Fibroblast of skin of left biceps (primary cell): ENCODE measurements around the gene FRMD4A.
"Not testable (repeated sequence)": the region's sequence is repeated elsewhere in the genome, so short reads cannot be mapped to it uniquely, and the experiment has no call there.

Experiments
- DNase-seq, 2 experiments: peaks; one replicate each; pipeline ENCODE4 v3.0.0-alpha.2; 2013; ENCODE audit warnings: low read depth in 2 of 2

FRMD4A gene

GRCh38 chr10:14146501-14146900 is 184.2 kb downstream of the FRMD4A start:
- no peak for DNase-seq

DNA sequence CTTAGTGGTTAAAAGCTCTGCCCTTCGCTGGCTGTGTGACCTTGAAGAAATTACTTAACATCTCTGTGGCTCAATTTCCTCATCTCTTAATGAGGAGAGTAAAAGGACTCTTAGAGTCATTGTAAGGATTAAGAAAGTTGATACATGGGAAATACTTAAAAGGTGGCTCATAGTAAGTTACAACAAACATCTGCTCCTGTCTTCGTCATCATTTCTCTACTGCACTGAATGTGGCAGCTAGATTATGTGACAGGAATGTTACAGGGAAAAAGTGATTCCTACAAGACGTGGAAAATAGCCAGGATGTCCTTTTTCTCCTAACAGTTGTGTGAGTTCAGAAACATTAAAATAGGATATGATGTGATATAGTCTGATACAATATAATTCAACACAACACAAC is 184.7 kb downstream of the FRMD4A start:
- peak; percentile 36 to 48 for DNase-seq

DNA sequence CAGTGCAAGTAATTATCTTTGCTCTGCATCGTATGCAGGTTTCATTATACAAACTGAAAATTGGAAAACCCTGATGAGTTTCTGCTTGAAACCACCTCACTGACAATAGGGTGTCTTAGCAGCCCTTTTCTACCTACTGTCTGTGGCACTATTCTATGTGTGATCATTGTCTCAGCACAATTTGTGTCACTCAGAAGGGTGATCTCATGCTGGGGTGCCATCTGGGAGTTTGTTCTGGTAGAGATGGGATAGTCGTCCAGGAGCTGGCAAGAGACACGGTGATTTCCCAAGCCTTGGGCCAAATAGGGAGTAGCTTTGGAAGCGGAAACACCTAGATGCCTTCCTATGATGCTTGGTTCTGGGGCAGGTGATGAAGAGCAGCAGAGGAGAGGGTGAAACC is 186.3 kb downstream of the FRMD4A start:
- DNase-seq, result no peak

DNA sequence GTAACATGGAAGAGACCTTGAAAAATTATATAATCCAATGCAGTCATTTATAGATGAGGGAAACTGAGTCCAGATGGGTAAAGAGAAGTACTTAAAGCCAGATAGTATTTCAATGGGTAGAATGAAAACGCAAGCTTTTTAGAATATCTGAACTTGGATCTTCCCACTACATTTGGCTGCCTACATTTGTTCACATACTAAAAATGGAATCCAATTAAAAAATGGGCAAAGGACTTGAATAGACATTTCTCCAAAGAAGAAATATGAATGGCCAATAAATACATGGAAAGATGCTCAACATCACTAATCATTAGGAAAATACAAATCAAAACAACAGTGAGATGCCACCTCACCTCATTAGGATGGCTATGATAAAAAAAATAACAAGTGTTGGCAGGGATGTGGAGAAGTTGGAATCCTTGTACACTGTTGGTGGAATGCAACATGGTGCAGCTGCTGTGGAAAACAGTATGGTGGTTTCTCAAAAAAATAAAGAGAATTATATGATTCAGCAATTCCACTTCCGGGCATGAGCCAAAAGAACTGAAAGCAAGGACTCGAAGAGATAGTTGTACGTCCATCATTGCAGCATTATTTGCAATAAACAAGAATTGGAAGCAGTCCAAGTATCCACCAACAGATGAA is 188.0 kb downstream of the FRMD4A start:
- no peak for DNase-seq

DNA sequence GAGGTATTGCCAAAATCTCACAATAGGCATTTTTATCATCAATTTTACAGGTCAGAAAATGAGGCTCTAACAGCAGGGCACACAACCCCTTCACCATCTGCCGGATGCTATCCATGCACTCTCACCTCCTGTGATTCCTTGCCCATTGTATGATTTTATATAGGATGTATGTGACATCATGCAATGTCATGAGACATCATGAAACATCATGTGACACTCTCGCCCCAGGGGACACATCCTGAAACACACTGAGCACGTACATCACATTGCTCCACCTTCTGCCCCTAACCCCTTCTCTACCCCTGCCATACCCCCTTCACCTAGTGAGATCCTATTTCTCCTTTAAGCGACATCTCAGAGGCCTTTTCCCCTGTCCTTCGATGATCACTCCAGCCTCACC is 189.4 kb downstream of the FRMD4A start:
- DNase-seq, result no peak

DNA sequence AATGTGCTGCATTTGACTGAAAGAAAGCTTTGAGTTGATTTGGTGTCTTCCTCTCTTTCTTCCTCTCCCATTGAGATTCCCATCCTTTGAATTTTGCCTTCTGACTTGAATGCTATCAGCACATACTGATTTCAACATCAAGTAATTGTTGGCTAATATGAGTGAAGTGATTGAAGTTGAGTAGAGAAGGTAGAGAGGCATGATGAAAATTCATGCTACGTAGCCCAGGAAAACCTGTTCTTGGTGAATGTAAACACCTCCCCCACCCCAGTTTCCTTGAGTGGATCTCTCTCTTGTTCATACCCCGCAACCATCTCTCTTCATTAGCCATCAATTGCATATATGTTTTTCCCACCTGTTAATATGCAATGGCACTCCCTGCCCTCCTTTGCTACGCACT is 193.3 kb downstream of the FRMD4A start:
- DNase-seq, result no peak

- DNase-seq, result not testable (repeated sequence)
Measured at GRCh38 chr10:14135196-14135595, 195.5 kb downstream of the FRMD4A start.

DNA sequence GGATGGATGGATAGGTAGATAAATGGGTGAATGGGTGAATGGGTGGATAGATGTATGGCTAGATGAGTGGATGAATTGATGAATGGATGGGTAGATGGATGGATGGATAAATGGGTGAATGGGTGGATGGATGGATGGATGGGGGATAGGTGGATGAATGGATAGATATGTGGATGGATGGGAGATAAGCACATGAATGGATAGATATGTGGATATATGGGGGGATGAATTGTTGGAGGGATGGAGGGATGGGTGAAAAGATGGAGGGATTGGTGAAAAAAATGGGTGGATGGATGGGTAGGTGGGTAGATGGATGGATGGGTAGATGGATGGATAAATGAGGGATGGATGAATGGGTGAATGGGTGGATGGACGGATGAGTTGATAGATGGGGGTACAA is 196.4 kb downstream of the FRMD4A start:
- DNase-seq, result no peak

DNA sequence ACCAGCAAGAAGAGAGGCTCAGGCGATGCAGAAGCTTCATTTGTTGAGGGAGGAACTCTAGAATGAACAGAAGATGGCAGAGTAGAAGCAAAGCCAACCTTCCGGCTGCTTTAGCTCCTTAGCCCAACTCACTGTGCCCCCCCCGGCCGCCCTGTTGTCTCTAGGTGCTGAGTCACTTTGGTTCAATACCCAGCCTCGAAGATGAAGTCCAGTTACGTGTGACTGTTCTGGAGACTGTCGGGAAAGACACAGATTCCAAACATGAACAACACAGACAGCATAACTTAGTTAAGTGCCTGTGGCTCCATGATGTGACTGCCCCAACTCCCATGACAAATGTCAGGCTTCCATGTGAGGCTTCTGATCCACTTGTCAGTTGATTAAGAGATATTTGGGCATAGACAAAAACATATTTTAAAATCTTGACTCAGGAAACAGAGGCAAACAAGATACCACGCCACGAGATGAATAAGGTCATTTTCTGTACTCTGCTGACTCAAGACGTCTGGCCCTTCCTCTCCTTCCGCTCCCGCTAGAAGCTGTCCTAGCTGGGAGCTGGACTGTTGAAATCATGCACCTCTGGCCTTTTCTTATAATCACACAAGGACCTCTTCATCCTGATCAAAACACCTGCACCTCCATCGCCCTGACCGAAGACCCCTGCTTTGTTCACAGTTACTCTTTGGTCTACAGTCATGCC is 199.3 kb downstream of the FRMD4A start:
- no peak for DNase-seq

GRCh38 chr10:14129770-14130169 is 201.0 kb downstream of the FRMD4A start:
- DNase-seq, result no peak

DNA sequence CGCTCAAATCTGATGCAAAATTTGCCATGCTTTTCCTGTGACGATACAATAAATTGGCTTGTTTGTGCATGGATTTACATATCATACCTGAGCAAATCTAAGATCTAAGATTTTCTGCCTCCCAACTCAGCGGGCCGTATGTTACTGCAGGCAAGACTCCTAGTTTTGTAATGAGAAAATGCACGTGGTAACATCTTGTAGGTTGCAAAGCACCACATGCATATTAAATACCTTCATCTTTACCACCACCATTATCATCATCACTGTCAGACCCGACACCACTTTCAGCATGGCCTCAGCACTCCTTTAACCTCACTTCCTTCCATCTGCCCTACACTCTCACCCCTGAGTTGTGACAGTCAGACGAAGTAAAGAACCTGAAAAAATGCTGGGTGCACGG is 202.2 kb downstream of the FRMD4A start:
- no peak for DNase-seq

GRCh38 chr10:14126697-14127440 is 203.9 kb downstream of the FRMD4A start:
- peak; percentile 9 to 10 for DNase-seq

DNA sequence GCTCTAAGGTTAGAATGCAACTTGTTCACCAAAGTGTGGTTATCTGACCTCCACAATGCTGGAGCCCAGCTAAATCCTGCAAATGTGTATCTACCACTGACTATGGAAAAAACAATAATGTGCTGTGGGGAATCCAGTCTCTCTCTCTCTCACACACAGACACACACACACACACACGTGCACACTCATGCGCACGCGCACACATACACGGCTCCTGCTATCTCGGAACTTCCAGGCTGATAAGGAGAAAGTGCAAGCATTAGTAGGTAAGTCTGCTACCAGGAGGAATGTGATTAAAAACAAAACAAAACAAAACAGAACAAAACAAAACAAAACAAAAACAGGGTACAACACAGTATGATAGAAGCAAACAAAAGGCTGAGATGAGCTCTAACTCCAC is 205.2 kb downstream of the FRMD4A start:
- DNase-seq, result no peak

DNA sequence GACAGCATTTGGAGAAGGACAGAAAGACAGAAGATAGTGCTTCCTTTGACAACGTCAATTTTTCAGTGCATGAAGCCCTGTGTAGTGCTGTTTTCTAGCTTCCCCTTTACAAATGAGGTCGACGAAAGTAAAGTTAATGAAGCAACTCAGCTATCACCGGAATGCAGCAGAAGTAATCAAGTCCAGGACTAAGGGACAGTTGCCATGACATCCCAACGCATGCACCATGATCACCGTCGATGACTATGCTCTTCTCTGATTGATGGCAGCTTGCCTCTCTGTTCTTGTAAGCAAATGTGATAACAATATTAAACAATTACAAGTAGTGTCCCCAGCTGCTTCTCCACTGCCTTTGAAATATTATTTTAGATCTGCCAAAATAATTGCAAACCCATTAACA is 205.8 kb downstream of the FRMD4A start:
- DNase-seq, result peak; percentile 20 to 30

DNA sequence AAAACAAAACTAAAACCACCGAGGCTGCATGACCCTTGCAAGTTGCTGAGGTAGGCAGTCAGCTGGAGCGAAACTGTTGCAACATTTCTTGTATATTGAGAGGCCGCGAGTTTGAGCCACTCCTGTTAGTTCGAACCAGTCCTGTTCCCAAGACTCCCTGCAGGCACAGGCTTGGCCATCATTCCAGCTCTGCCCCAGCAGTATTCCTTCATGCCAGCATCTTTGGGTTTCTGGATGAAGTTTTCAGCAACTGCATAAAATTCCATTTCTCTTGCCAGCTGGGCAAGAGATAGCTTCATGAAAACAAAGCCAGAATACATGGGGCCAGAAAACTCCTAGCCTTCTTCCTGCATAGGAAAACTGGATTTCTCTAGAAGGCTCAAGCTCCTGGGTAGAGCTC is 207.6 kb downstream of the FRMD4A start:
- no peak for DNase-seq

- no peak for DNase-seq
Measured at GRCh38 chr10:14120812-14121211, 209.9 kb downstream of the FRMD4A start.

GRCh38 chr10:14118953-14119352 is 211.8 kb downstream of the FRMD4A start:
- DNase-seq, result no peak

DNA sequence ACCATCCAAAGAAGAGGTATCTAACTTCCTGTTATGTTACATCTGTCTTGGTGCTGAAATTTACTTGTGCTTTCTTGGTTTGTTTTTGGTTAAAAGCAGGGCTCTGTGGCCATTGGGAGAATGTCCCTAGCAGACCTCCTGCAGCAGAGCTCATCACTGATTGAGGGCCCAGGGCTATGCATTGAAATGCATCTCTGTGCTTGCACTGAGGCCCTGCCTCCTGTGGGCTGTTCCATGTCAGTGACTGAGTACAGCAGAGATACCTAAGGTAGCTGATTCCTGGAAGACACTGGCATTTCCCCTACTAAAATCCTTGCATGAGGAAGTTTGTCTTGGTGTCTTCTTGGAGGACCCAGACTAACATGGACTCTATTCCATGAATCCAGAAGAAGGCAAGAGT is 213.9 kb downstream of the FRMD4A start:
- no peak for DNase-seq

GRCh38 chr10:14116021-14116420 is 214.7 kb downstream of the FRMD4A start:
- DNase-seq, result no peak

GRCh38 chr10:14114791-14115190 is 215.9 kb downstream of the FRMD4A start:
- no peak for DNase-seq

DNA sequence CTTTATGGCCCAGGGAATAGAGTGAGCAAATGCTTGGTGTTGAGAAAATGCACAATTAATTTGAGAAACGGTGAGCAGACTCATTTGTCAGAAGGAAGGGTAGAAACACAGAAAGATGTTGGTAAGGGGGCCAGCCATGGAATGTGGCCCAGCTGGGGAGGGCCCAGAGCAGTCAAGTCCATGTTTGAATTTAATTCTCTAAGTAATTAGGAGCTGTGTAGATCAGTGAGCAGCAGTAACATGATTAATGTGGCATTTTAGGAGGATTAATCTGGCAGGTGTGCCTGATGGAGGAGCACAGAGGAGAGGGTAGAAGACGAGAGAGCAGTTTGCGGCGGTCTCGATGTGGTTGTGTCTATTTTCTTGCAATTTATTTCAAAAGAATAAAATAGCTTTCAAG is 218.7 kb downstream of the FRMD4A start:
- DNase-seq, result no peak

DNA sequence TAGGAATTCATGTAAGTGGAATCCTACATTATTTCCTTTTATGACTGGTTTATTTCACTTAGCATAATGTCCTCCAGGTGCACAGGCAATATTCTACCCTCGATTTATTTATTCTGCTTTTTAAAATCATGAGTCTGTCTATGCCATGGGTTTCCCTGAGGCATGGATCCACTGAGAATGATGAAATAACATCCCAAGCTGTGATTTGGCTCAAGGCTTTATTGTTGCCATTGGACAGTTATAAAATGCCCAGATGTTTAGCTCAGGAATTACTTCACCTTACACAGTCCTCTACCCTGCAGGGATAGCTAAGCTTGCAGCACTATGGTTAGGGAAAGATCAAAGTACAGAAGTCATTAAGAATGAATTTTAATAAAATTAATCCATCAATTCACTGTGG is 219.5 kb downstream of the FRMD4A start:
- no peak for DNase-seq

- no peak for DNase-seq
Measured at GRCh38 chr10:14106828-14107227, 223.9 kb downstream of the FRMD4A start.
